Measurements from ENCODE around the gene SPATS2L.

DNA sequence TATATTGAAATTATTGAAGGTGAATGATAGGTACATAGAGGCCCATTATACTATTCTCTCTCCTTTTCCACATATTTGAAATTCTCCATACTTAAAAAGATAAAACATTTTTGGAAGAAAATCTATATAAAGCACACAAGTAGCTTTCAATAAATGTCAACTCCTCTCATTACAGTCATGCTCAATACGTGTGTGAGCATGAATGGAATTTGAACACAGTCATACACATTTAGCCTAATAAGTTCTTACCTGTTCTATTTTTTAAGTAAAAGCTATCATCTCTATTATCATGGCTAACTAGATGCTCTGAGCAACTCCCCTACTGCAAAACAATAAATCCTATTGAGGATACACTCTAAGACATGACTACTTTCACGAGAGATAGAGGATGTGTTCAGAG lies 41.9 kb upstream of the SPATS2L start:
- TF ChIP-seq, protein P1, sequence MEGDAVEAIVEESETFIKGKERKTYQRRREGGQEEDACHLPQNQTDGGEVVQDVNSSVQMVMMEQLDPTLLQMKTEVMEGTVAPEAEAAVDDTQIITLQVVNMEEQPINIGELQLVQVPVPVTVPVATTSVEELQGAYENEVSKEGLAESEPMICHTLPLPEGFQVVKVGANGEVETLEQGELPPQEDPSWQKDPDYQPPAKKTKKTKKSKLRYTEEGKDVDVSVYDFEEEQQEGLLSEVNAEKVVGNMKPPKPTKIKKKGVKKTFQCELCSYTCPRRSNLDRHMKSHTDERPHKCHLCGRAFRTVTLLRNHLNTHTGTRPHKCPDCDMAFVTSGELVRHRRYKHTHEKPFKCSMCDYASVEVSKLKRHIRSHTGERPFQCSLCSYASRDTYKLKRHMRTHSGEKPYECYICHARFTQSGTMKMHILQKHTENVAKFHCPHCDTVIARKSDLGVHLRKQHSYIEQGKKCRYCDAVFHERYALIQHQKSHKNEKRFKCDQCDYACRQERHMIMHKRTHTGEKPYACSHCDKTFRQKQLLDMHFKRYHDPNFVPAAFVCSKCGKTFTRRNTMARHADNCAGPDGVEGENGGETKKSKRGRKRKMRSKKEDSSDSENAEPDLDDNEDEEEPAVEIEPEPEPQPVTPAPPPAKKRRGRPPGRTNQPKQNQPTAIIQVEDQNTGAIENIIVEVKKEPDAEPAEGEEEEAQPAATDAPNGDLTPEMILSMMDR (conservative IDR thresholded peaks at IDR 0.05 in 1 of 2, IDR thresholded peaks at IDR 0.05 in 1 of 2; ENCODE audit: extremely low read depth in 1 of 2, insufficient read depth in 1 of 2, low read depth in 1 of 2, low read length in 2 of 2): no peak
- TF ChIP-seq EZH2 (IDR thresholded peaks at IDR 0.05; ENCODE audit: borderline replicate concordance, low read length): no peak
